Type B pancreatic cell (in vitro differentiated cells): Measurements from ENCODE around the gene GRIN2A. TPM values are rescaled to one million over a fixed set of nuclear protein-coding genes. Genes with fewer than 3 reads are reported as not detected.

Source experiments
- DNase-seq: peaks from one replicate; pipeline ENCODE4 v3.0.0; 2021; ENCODE audit warnings: mixed read lengths; ENCODE audit not compliant: unreplicated experiment; ENCODE audit errors: extremely low spot score
- H3K27ac Mint-ChIP-seq: 2 replicates; pipeline ENCODE4 v1.8.0; 2021; ENCODE audit warnings: mild to moderate bottlenecking, mixed read lengths
- H3K27me3 Mint-ChIP-seq: 2 replicates; pipeline ENCODE4 v1.8.0; 2021; ENCODE audit warnings: mixed read lengths
- H3K36me3 Mint-ChIP-seq: 2 replicates; pipeline ENCODE4 v1.8.0; 2021; ENCODE audit warnings: mixed read lengths
- H3K4me1 Mint-ChIP-seq: one replicate; pipeline ENCODE4 v1.8.0; 2021; ENCODE audit warnings: mixed read lengths; ENCODE audit not compliant: unreplicated experiment
- H3K4me3 Mint-ChIP-seq: 2 replicates; pipeline ENCODE4 v1.8.0; 2021; ENCODE audit warnings: mild to moderate bottlenecking, mixed read lengths
- H3K9me3 Mint-ChIP-seq: 2 replicates; pipeline ENCODE4 v1.8.0; 2021; ENCODE audit warnings: mixed read lengths
- total RNA-seq: library from RNA; stranded (reverse); gene quantifications from 2 replicates; pipeline ENCODE4 v1.2.1, GENCODE V29; 2021; ENCODE audit warnings: low replicate concordance
- TF ChIP-seq, protein P1 (sequence below): fragments of 200-600 bp; sonication (generic); conservative IDR thresholded peaks from 2 replicates; pipeline ENCODE4 v1.5.0; 2021; ENCODE audit warnings: antibody characterized with exemption, mild to moderate bottlenecking

Gene GRIN2A
- total RNA-seq, 1 donor from 2014 or later, result 7.1 TPM

DNA sequence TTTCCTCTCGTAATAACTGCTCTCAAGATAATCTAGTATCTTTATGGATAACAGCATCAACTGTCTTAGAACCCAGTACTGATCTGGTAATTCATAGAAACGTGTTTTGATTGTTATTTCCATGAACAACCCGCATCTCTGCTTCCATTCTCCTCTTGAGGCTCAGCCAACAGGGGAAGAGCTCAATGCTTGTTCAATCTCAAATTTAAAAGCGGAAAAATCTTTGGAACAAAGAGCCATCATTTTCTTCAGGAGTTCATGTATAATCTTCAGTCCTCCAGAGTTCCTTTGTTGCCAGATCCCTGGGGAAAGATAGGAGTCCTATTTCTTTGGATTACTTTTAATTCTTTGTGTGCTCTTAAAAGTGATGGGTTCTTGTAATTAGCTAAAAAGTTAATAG is 319.9 kb downstream of the GRIN2A start:
- TF ChIP-seq, protein P1, sequence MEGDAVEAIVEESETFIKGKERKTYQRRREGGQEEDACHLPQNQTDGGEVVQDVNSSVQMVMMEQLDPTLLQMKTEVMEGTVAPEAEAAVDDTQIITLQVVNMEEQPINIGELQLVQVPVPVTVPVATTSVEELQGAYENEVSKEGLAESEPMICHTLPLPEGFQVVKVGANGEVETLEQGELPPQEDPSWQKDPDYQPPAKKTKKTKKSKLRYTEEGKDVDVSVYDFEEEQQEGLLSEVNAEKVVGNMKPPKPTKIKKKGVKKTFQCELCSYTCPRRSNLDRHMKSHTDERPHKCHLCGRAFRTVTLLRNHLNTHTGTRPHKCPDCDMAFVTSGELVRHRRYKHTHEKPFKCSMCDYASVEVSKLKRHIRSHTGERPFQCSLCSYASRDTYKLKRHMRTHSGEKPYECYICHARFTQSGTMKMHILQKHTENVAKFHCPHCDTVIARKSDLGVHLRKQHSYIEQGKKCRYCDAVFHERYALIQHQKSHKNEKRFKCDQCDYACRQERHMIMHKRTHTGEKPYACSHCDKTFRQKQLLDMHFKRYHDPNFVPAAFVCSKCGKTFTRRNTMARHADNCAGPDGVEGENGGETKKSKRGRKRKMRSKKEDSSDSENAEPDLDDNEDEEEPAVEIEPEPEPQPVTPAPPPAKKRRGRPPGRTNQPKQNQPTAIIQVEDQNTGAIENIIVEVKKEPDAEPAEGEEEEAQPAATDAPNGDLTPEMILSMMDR, result no peak
- no peak overlapping the region for H3K4me3 Mint-ChIP-seq
- H3K27me3 Mint-ChIP-seq, result peaks cover 3% of the 10 kb centered on the region
- no peaks in the 10 kb centered on the region for H3K36me3 Mint-ChIP-seq
- H3K9me3 Mint-ChIP-seq, result no peaks in the 10 kb centered on the region
- DNase-seq, result no peak
- H3K27ac Mint-ChIP-seq, result no peak overlapping the region
- H3K4me1 Mint-ChIP-seq, result peaks cover 7% of the 10 kb centered on the region

DNA sequence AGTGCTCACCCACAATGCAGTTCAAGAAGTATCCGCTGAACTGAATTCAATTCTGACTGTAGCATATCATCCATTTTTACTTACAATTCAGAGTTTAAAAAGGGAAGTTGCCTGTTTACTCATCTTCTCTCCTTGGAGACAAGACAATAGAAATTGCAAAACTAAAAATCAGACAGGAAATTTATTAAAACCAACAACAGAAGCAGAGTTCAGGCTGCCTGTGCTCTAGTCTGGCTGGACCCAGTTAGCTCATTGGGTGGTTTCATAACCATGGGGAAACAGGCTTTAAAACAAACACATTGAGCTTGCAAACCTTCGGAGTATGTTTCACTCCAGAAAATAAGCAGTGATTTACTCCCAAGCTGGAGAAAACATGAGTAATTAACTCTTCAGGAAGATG is 321.4 kb downstream of the GRIN2A start:
- TF ChIP-seq, protein P1, result no peak
- Mint-ChIP-seq H3K4me3 (no peak overlapping the region), H3K36me3 (no peaks in the 10 kb centered on the region), H3K27ac (no peak overlapping the region), H3K9me3 (no peaks in the 10 kb centered on the region), H3K4me1 (peaks cover 7% of the 10 kb centered on the region), H3K27me3 (peaks cover 3% of the 10 kb centered on the region)
- DNase-seq, result no peak

DNA sequence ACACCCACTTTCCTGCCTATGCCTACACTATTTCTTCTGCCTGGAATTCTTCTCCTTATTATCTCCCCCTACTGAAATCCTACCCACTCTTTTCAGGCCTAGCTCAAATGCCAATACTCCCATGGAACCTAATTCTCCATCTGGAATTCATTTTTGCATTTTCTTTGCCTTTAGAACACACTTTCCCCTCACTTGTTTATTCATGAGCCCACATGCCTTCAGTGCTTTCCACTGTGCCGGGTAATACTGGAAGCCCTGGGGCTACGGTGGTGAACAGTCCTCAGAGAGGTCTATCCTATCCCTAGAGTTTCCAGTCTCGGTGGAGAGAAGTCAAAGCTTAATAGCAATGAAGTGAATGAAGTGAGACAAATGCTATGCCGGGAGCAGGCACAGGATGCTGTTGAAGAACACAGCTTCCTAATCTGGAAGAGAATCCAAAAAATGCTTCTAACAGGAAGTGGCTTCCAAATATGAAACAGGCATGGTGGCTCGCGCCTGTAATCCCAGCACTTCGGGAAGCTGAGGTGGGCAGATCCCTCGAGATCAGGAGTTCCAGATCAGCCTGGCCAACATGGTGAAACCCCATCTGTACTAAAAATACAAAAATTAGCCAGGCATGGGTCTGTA is 322.4 kb downstream of the GRIN2A start:
- Mint-ChIP-seq H3K27me3 (peaks cover 3% of the 10 kb centered on the region), H3K27ac (no peak overlapping the region), H3K36me3 (no peaks in the 10 kb centered on the region), H3K4me3 (no peak overlapping the region), H3K9me3 (no peaks in the 10 kb centered on the region), H3K4me1 (peaks cover 7% of the 10 kb centered on the region)
- TF ChIP-seq, protein P1, result no peak
- DNase-seq, result no peak

DNA sequence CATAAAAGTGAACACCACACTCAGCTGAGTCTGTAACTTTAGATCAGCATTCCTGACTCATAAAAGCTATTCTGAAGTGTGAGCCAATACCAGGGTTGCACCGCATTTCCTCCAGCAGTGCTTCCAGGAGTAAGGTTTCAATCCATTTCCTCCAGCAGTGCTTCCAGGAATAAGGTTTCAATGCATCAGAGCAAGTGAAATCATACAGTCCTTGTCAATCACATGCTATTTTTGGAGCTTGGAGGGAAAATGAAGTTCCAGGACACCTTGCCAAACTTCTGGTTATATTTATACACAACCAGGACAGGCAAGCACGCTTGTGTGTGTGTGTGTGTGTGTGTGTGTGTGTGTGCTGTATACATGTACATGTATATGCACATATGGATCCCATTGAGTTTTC is 327.6 kb downstream of the GRIN2A start:
- Mint-ChIP-seq H3K9me3 (no peaks in the 10 kb centered on the region), H3K4me3 (no peak overlapping the region), H3K27ac (no peak overlapping the region), H3K36me3 (no peaks in the 10 kb centered on the region), H3K4me1 (peaks cover 4% of the 10 kb centered on the region), H3K27me3 (peaks cover 15% of the 10 kb centered on the region)
- DNase-seq, result no peak
- TF ChIP-seq, protein P1, result no peak

DNA sequence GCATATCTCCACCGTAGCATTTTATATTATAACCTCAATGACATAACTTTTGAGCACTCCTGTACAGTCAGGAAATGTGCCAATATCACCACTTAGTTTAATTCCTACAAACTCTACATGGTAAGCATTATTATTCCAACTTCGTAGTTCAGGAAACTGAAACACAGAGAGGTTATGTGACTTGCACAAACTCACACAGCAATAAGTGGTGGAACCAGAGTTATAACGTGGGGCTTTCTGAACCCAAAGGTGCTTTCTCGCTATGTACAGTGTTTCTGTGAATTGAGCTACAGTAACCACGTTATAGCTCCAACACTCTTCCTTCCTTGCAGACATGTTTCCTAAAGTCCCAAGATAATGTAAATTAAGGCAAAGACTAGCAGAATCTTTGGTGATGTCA is 330.2 kb downstream of the GRIN2A start:
- H3K4me3 Mint-ChIP-seq, result no peak overlapping the region

More for the DNA sequence above, 330.2 kb downstream of the GRIN2A start:
- TF ChIP-seq, protein P1, result no peak
- Mint-ChIP-seq H3K27ac (no peak overlapping the region), H3K4me1 (no peaks in the 10 kb centered on the region), H3K9me3 (no peaks in the 10 kb centered on the region), H3K27me3 (peaks cover 15% of the 10 kb centered on the region), H3K36me3 (no peaks in the 10 kb centered on the region)
- DNase-seq, result no peak
